Activated T-helper 17 cell treated with anti-CD3 and anti-CD28 coated beads, Interleukin-2, amount 50 U/mL, for 72 hours (primary cell): ENCODE data around the gene TACC3. TPM values are rescaled to one million over a fixed set of nuclear protein-coding genes. Genes with fewer than 3 reads are reported as not detected.

Experiments used
- ATAC-seq: fragments of 150-1000 bp; cut with Tn5 transposase; replicated peaks from 2 replicates; pipeline ENCODE4 v1.10.0; 2021; ENCODE audit warnings: mild to moderate bottlenecking, moderate library complexity
- H3K27ac Mint-ChIP-seq: one replicate; pipeline ENCODE4 v1.8.0; 2022; ENCODE audit warnings: mixed read lengths
- H3K27me3 Mint-ChIP-seq: one replicate; pipeline ENCODE4 v1.8.0; 2022; ENCODE audit warnings: mixed read lengths
- H3K36me3 Mint-ChIP-seq: one replicate; pipeline ENCODE4 v1.8.0; 2022; ENCODE audit warnings: low read depth, mild to moderate bottlenecking, mixed read lengths
- H3K4me1 Mint-ChIP-seq: one replicate; pipeline ENCODE4 v1.8.0; 2022; ENCODE audit warnings: mixed read lengths
- H3K4me3 Mint-ChIP-seq: one replicate; pipeline ENCODE4 v1.8.0; 2022; ENCODE audit warnings: mild to moderate bottlenecking, mixed read lengths
- H3K9me3 Mint-ChIP-seq: one replicate; pipeline ENCODE4 v1.8.0; 2022; ENCODE audit warnings: mixed read lengths
- total RNA-seq, 2 donors: library from RNA; stranded (reverse); gene quantifications; one replicate each; pipeline ENCODE4 v1.2.3, GENCODE V29; 2022

TACC3 gene
- total RNA-seq, 2 donors from 2014 or later: 151 to 204 TPM

DNA sequence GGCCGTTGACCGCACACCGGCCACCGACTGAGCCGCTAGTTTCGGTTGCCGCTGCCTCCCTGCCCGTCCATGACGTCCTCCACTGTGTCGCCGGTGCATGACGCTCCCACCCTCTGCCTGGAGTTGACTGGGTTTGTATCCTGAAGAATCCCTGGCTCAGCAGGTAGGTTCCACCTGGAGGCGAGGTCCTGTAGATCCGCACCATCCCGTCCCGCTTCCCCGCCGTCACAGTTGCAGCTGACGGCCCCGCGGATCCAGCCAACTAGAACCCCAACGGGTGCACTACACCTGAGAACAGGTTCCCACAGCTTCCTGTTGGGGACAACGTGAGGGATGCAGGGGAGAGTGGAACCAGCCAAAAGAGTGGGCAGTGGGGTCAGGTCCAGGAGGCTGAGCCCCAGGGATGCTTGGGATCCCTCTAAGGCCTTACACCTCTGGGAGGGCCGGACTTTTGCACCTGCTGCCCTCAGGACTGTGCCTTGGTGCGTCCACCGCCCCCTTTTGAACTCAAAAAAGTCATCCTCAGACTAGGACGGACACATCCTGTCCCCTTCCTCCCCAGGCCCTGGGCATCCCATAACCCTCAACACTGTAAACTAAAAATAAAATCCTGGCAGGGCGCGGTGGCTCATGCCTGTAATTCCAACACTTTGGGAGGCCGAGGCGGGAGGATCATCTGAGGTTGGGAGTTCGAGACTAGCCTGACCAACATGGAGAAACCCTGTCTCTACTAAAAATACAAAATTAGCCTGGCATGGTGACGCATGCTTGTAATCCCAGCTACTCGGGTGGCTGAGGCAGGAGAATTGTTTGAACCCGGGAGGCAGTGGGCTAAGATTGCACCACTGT, 8.1 kb upstream of the TACC3 start:
- Mint-ChIP-seq H3K27ac (peak overlapping the region; percentile 95), H3K4me1 (peaks cover 29% of the 10 kb centered on the region), H3K9me3 (no peaks in the 10 kb centered on the region), H3K27me3 (no peaks in the 10 kb centered on the region), H3K36me3 (peaks cover 74% of the 10 kb centered on the region), H3K4me3 (peak overlapping the region; percentile 99)
- ATAC-seq: peak; percentile 22

DNA sequence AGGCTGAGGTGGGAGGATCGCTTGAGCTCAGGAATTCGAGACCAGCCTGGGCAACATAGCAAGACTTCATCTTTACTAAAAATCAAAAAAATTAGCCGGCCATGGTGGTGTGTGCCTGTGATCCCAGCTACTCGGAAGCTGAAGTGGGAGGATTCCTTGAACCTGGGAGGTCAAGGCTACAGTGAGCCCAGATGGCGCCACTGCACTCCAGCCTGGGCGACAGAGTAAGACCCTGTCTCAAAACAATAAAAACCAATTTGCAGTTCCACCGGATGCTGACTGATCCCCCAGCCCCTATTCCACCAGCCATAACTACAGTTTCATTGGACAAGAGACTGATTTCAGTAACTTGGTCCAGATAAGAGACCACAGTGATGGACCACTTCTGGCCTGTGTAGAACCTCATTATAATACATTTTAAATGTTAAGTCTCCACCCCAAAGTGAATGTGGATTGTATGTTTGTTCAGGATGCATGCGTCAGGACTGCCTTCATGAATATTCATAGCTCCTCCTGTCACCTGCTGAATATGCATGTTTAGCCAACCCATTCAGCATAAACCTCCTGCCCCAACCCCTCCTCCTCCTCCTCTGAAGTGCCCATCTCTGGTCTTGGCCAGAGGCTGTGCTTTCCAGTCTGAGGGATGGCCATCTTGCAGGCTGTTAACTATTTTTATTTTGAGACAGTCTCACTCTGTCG, 6.9 kb upstream of the TACC3 start:
- Mint-ChIP-seq H3K4me1 (peaks cover 18% of the 10 kb centered on the region), H3K36me3 (peaks cover 70% of the 10 kb centered on the region), H3K9me3 (no peaks in the 10 kb centered on the region), H3K4me3 (peak overlapping the region; percentile 99), H3K27me3 (no peaks in the 10 kb centered on the region), H3K27ac (peak overlapping the region; percentile 95)
- ATAC-seq: no peak

DNA sequence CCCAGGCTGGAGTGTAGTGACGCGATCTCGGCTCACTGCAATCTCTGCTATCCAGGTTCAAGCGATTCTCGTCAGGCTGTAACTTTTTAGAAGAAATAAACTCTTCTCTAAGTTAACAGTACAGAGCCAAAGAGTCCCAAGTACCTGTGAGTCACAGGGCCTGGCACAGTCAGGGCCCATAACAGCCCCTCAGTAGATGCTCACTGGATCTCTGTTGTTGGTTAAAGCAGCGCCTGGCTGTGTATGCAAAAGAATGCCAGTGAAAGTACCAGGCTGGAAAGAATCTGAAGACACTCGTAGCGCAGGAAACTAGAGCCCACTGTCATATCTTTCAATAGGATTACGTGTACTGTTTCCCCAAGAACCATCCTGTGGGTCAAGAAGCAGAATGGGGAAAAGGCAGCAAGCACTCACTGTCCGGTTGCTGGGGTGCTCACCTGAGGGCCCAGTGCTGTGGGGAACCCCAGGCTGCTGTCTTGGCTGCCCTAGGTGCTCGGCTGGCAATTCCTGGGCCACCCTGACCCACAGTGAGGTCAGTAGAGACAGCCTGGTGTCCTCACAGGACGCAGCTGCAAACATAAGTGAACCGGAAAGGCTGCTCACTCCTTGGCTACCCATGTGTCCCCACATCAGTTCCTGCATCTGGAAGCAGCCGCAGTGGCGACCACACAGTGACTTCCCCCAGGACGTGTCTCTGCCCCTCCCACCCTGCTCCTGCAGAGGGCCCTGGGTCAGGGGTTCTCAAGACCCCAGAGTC, 6.1 kb upstream of the TACC3 start:
- no peaks in the 10 kb centered on the region for H3K27me3 Mint-ChIP-seq
- no peak for ATAC-seq
- H3K36me3 Mint-ChIP-seq: peaks cover 62% of the 10 kb centered on the region
- peak overlapping the region; percentile 52 for H3K27ac Mint-ChIP-seq
- no peaks in the 10 kb centered on the region for H3K9me3 Mint-ChIP-seq
- peak overlapping the region; percentile 99 for H3K4me3 Mint-ChIP-seq
- H3K4me1 Mint-ChIP-seq: peaks cover 13% of the 10 kb centered on the region

DNA sequence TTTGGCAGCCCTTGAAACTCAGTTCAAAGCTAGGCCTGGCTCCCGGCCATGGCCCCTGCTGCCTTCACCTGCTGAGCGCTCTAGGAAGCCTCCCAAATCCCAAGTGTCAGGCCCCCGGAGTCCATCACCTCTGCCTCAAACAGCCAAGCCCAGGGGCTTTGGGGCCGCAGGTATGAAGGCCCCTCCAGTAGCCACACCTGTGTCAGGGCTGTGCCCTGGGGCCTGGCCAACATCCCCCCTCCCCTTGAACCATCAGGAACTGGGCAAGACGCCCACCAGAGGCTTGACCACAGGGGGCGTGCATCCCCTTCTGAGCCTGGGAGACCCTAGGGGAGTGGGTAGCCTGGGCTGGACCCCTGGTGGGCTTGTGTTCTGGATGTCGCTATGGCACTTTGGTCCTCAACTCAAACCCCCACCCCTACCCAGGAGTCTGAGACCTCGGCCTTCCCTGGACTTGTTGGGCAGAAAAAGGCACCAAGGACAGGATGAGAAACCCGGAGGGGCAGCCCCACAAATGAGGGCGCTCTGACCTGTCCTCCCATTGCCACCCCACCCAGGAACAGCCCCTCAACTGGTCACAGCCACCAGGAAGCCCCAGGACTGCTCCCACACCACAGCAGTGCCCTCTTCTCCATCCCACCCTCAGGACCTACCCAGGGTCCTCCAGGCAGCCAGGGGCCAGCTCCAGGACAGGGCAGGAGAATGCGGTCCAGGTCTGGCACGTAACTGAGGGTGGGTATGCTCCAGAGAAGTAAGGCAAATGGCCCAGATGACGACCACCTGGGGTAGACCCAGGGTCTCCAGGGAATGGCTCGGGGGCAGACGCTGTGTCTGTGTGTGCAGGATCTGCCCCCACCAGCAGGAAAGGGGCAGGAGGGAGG, 5.0 kb upstream of the TACC3 start:
- Mint-ChIP-seq H3K27ac (no peak overlapping the region), H3K4me3 (peak overlapping the region; percentile 99), H3K4me1 (peaks cover 6% of the 10 kb centered on the region), H3K36me3 (peaks cover 51% of the 10 kb centered on the region), H3K27me3 (no peaks in the 10 kb centered on the region), H3K9me3 (no peaks in the 10 kb centered on the region)
- ATAC-seq: no peak

DNA sequence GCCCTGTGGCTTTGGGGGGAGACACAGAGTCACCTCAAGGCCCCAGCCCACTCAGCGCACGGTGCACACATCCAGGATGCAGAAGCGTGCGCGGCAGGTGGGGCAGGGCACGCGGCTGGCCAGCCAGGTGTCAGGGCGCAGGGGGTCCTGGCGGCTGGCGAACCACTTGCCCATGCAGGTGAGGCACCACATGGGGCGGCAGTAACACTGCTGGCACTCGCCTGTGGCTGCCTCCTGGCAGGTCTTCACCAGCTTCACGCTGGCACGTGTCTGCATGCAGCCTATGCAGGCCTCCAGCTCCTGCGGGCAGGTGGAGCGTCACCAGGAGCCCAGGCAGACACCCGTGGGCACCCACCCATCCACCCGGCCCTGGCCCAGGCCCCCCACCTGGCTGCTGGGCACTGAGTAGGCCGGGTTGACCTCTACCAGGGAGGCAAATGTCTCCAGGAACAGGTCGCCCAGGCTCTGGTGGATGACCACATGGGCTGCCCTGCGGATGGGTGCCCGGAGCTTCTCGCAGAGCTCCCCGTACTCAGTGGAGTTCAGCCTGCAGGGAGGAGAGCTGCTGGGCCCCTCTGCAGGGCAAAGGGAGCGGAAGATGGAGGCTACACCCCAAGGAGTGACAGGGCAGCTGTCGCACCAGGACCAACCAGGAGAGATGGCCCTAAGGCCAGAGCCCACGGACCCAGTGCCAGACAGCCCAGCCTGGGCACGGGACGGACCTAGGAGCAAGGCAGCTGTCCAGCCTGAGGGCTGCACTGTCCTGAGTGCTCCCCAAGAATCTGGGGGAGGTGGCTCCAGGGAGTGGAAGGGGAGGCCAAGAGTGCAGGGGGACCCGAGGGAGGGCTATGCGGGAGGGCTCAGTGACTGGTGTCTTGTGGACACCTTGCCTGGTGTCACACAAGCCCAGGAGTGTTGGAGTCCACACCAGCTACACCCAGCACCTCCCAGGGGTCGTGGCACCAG, 3.9 kb upstream of the TACC3 start:
- no peak for ATAC-seq
- Mint-ChIP-seq H3K9me3 (no peaks in the 10 kb centered on the region), H3K4me3 (peak overlapping the region; percentile 98), H3K27ac (no peak overlapping the region), H3K36me3 (peaks cover 54% of the 10 kb centered on the region), H3K27me3 (no peaks in the 10 kb centered on the region), H3K4me1 (peaks cover 6% of the 10 kb centered on the region)

DNA sequence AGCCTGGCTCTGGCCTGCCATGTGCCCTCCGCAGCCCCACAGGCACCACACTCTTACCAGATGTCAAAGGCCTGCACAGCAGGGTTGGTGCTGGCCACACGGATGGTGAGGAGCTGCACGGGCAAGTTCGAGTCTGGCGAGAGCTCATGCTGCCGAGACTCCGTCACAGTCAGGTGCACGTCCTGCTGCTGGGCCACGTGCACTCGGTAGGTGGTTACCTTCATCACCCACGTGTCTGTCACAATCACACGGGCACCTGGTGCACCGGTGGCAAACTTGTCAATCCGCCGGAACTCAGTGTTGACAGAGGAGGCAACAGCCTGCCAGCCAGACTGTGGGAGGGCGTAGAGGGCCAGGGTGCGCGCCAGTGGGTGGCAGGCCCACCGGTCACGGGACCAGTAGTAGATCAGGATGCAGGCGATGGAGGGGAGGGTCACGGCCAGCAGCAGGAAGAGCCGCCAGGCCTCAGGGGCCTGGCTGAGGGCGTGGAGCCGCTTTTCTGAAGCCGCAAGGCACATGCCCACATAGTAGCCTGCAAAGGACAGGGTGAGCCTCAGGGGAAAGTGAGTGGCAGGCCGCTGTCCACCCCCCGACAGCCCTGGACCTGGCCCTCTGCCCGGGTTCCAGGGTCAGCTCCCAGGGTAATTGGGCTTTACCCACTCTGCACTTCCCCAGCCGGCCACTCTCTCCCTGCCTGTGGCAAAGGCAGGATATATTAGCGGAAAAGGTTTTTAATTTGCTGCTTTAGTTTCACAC, 3.0 kb upstream of the TACC3 start:
- Mint-ChIP-seq H3K27ac (no peak overlapping the region), H3K4me3 (peak overlapping the region; percentile 98), H3K36me3 (peaks cover 55% of the 10 kb centered on the region), H3K9me3 (no peaks in the 10 kb centered on the region), H3K4me1 (peaks cover 15% of the 10 kb centered on the region), H3K27me3 (no peaks in the 10 kb centered on the region)
- no peak for ATAC-seq

DNA sequence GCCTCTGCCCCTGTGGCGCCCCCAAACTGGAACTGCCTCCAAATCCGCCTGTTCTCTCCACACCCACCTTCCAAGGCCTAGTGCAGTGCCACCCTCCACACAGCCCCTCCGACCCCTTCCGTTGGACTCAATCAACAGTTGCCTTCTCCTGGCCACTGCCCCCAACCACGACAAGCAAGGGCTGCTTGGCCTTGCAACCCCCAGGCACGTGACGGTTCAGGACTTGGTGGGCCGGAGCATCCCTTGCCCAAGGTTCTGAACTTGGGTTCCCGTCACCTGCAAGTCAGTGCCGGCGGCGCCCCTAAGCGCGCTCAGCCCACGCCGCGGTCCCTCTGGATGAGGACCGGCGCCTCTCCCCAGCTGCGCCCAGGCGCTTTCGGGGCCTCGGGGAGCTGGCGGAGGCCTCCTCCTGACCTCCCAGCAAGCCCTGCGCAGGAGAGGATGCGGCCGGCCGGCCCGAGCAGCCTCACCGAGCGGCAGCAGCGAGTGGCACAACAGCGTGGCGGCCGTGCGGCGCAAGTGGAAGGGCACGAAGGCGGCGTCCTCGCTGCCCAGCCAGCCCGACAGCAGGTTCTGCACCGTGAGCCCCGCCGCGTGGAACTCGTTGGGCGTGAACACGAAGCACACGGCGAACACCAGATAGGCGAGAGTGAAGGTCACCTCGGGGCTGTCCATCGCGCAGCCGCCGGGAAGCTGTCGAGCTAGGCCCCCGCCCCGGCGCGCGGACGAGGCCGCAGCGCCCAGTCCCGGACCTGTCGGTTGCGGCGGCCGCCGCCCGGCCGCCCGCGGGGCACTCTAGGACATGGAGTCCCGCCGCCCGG, 948 bp upstream of the TACC3 start:
- peak; percentile 23 for ATAC-seq
- Mint-ChIP-seq H3K27ac (peak overlapping the region; percentile 88), H3K4me1 (peaks cover 17% of the 10 kb centered on the region), H3K9me3 (no peaks in the 10 kb centered on the region), H3K4me3 (peak overlapping the region; percentile 98), H3K36me3 (peaks cover 55% of the 10 kb centered on the region), H3K27me3 (no peaks in the 10 kb centered on the region)

DNA sequence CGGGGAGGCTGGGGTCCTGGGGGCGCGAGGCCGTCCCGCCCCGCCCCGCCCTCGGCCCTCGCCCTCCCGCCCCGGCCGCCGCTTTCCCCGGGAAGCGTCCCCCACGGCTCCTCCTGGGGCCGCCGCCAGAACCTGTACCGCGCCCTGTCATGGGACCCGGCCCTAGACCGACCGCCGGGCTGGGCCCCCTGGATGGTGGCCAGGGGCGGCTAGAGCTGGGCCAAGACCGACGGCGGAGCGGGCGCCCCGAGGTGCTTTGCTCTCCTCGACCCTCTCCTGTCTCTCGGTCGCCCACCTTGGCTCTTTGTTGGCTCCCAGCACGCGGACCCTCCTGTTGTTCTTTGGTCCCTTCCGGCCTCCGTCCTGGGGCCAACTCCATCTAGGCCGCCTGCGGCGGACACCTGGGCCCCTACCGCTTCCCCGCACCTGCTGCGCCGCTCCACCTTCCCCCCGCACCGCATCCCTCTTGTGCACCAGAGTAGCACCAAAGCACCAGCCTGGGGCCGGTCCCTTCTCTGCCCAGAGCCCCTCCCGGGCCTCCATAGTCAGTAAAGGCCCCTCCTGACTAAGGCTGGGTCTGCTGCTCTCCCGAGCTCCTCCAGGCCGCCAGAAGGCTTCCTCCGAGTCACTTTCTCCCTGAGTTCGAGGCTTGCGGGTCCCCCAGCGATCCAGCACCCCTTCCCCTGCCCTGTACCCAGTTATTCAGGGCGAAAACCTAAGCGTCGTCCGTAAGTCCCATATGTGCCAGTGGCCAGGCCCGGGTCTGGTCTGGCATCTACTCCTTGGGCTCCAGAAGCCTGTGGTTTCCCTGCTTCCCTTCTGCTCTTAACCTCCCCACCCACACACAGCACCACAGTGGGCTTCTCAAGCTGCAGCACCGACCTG, 587 bp downstream of the TACC3 start:
- ATAC-seq: peak; percentile 1
- H3K27ac Mint-ChIP-seq: peak overlapping the region; percentile 97

DNA sequence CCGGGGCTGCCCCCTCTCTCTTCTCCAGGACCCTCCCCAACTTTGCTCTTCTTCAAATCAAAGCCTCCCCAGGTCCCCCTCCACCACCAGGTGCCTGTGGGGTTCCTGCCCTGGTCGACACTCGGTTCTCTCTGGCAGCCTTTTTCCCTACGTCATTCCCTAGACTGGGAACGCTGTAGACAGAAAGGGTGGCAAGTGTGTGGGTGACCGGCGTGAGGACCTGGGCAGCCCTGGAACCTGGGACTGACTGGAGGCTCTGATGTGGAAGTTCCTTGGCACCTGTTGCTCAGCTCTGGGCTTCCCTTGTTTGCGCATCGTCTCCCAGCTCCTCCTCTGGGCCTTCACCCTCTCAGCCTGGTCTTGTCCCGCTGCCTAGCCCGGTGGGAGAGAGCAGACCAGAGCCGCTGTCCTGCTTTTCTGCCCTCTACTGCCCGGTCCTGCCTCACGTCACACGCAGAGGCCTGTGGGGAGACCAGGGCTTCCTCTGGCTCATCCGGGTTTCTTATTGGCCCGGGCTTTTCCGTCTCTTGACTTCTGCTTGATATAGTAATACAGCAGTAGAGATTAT, 1.3 kb downstream of the TACC3 start:
- no peaks in the 10 kb centered on the region for H3K9me3 Mint-ChIP-seq
- peaks cover 69% of the 10 kb centered on the region for H3K36me3 Mint-ChIP-seq
- peak; percentile 13 for ATAC-seq
- H3K4me1 Mint-ChIP-seq: peaks cover 23% of the 10 kb centered on the region
- peak overlapping the region; percentile 97 for H3K27ac Mint-ChIP-seq
- H3K4me3 Mint-ChIP-seq: peak overlapping the region; percentile 98
- no peaks in the 10 kb centered on the region for H3K27me3 Mint-ChIP-seq

More for the DNA sequence above, 587 bp downstream of the TACC3 start:
- Mint-ChIP-seq H3K4me1 (peaks cover 23% of the 10 kb centered on the region), H3K27me3 (no peaks in the 10 kb centered on the region), H3K9me3 (no peaks in the 10 kb centered on the region), H3K36me3 (peaks cover 62% of the 10 kb centered on the region), H3K4me3 (peak overlapping the region; percentile 98)

DNA sequence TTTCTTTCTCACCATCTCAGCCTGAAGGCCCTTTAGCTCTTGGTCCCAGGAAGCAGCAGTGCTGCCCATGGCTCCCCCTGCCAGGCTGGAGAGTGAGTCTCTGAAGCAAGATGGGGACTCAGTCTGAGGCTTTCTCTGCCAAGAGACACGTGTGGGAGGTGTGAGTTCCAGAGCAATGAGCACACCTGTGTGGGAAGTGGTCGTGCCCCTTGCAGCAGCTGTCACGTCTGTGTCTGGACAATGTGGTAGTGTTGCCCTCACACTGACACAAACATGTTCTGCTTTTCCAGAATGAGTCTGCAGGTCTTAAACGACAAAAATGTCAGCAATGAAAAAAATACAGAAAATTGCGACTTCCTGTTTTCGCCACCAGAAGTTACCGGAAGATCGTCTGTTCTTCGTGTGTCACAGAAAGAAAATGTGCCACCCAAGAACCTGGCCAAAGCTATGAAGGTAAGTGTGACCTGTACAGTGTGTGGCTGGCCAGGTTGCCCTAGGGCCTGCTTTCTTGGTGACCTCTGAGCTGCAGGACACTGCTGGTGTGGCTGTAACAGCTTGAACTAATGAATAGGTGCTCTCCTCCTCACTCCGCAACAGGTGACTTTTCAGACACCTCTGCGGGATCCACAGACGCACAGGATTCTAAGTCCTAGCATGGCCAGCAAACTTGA, 1.9 kb downstream of the TACC3 start:
- H3K27me3 Mint-ChIP-seq: no peaks in the 10 kb centered on the region
- peak; percentile 43 for ATAC-seq
- H3K27ac Mint-ChIP-seq: peak overlapping the region; percentile 97
- H3K36me3 Mint-ChIP-seq: peaks cover 72% of the 10 kb centered on the region
- H3K9me3 Mint-ChIP-seq: no peaks in the 10 kb centered on the region
- peak overlapping the region; percentile 98 for H3K4me3 Mint-ChIP-seq
- peaks cover 23% of the 10 kb centered on the region for H3K4me1 Mint-ChIP-seq
